Islet precursor cell (in vitro differentiated cells): ENCODE results near the gene MMD2.
"Not testable (repeated sequence)": the region's sequence is repeated elsewhere in the genome, so short reads cannot be mapped to it uniquely, and the experiment has no call there.

Experiments
- DNase-seq: peaks from one replicate; pipeline ENCODE4 v3.0.0-alpha.2; 2018

The MMD2 gene

GRCh38 chr7:4893188-4893587 lies 65.8 kb downstream of the MMD2 start:
- not testable (repeated sequence) for DNase-seq

- DNase-seq = not testable (repeated sequence)
These were observed 67.5 kb downstream of the MMD2 start for GRCh38 chr7:4891522-4891921.

- DNase-seq = no peak
These were observed 69.3 kb downstream of the MMD2 start for GRCh38 chr7:4889682-4890081.

DNA sequence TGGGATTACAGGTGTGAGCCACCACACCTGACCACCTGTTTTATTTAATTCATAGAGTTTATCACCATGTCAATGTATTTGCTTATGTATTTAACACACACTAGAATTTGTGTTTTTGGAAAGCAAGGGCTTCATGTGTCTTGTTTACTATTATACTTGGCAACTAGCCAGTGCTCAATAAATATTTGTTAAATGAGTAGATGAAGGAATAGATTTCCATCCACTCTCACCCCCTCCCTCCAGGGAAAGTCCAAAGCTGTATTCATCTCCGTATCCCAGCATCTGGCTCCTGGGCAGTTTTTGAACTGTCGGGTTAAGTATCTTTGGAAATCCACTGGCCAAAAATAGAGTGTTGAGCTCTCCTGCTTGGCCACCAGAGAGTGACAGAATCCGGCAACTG lies 70.8 kb downstream of the MMD2 start:
- no peak for DNase-seq

DNA sequence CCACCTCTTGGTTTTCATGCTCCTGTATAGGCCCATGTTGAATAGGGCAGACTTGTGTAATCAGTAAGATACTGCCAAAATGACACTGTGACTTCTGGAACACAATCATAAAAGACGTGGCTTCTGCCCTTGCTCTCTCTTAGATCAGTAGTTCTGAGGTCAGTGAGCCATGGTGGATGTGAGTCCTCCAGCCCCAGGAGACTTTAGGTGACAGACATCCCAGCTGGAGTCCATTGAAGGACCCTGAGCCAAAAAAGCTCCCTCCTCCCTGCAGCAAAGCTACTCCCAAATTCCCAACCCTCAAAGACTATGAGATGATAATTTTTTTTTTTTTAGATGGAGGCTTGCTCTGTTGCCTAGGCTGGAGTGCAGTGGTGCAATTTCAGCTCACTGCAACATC lies 72.3 kb downstream of the MMD2 start:
- DNase-seq = no peak

- DNase-seq = no peak
These were observed 73.6 kb downstream of the MMD2 start for GRCh38 chr7:4885317-4885807.

DNA sequence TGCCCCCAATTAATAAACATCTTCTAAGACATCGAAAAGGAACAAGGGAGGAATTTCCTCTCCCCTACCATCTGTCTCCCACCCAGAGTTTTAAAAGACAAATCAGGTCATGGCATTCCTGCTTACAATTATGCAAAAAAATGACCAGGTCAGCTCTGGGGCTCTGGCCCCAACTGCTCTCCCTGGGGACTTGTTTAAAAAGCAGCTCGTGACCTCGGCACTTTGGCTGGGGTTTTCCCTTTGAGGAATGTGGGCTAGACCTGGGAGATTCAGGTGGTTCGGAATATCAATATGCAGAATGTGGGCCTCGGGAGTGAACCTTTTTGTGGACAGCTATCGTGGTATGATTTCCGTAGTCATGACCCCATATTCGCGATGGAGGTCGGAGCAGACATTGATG lies 74.8 kb downstream of the MMD2 start:
- no peak for DNase-seq

GRCh38 chr7:4883372-4884144 lies 75.4 kb downstream of the MMD2 start, which contains the start of gene RADIL:
RADIL (minus strand) TSS chr7:4883716; CDS start chr7:4878139, 5,577 bp downstream.
- DNase-seq = peak; percentile 94

DNA sequence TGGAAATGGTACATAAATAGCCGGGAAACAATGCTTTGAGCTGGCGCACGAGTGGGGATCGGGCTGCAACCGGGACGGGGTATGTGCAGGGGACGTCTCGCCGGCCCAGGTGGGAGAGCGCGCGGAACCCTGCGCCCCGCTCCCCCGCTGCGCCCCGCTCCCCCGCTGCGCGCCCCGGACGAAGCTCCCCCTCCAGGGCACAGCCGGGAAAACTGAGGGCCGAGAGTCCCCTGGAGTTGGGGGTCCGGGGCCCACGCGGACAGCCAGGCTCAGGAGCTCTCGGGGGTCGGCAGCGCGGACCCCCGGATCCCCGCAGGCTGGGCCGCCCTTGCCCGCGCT lies 76.0 kb downstream of the MMD2 start:
- DNase-seq = no peak

DNA sequence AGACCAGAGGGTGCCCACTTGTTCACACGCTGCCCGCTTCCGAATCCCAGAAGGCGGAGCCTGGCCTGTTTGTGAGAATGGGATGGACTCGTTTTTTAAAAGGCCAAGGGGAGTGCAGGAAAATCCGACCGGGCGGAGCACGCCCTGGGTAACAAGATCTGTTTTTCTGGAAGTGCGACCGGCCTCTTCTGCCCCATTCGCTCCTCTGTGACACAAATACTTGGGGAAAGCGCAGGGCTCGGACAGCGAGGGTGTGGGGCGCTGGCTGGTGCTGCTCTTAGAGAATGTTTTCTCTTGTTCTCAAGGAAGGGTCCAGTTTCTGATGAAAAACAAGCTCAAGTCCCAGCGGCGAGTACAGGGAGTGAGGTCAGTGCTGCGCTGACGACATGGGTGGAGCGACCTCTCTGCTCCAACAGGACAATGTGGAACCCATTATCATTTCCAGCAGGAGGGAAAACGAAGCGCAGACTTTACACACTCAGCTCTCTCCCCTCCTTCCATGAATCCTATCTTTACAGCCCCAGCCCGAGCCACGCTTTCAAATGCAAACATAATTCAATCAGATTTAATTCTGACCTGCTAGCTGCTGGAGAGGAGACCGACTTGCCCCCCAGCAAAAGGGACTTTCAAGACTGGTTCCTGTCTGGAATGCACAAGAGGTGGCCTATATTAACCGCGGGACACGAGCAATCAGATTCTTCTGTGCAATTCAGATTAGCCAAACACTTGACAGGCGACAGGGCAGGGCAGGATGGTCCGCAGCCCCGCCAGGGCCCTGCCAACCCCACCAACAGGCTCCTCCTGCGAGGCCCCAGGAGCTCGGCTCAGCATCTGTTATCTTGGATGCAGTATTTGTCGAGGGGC lies 76.6 kb downstream of the MMD2 start:
- peak; percentile 84 for DNase-seq

- no peak for DNase-seq
These were observed 78.8 kb downstream of the MMD2 start for GRCh38 chr7:4880218-4880617.

DNA sequence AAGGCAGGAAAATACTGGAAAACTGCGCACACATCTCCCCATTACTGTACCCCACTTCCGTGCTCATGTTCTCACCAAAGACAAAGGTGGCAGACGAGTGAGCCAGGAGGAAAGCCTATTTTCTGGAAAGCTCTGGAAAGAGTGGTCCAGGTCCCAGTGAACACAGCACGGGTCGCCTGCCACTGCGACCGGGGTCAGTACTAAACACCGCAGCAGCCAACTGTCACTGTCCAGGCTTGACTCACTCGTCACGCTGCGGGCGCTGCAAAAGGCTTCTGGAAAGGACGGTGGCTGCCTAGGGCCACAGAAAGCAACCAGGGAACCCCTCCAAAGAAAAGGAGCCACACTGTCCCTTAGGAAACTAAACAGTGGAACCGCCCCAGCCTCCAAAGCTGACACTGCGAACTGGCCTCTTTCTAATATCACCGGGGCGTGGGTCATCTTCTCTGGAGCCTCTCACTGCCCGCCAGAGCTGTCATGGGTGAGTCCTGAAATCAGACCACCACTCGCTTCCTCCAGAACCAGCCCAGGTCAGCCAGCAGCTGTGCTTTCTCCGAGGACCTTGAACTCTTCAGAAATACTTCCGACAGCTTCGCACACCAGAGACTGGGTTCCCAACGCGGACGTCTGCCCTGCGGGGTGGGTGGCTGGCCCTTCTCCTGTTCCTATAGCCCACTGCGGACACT lies 79.4 kb downstream of the MMD2 start:
- DNase-seq = no peak

DNA sequence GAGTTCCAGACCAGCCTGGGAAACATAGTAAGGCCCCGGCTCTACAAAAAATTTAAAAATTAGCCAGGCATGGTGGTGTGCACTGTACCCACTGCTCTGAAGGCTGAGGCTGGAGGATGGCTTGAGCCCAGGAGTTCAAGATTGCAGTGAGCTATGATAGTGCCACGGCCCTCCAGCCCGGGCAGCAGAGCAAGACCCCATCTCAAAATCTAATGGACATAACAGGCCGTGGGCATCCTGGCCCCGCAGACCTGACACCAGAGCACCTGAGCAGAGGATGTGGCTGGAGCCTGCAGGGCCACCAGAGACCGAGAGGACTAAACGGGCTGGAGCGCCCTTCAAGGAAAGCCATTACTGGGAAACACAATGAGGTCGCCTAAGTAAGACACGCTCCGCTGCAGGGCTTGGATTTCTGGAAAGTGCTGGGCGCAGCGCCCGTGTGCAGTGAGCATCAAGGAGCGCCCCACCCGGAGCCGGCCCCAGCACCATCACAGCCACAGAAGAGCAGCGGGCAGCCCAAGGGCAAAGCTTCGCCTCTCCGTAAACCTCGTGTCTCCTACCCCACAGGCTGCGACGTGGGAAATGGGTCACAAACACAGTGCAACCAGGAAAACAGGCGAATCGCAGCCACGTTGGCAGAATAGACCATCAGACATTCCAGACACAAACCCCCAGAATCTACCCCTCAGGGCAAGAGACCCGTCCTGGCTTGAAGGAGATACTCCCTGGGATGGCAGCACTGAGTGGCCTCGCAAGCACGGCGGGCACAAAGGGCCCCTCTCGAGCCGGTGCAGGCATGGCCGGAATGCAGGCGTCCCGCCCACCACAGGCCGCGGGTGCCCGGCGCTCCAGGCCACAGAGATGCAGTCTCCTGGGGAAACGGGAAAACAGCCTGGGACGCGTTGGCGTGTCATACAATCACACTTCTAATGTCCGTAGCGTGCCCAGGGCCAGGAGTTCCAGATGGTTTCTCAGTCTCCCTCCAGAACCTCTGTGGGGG lies 80.4 kb downstream of the MMD2 start:
- no peak for DNase-seq

DNA sequence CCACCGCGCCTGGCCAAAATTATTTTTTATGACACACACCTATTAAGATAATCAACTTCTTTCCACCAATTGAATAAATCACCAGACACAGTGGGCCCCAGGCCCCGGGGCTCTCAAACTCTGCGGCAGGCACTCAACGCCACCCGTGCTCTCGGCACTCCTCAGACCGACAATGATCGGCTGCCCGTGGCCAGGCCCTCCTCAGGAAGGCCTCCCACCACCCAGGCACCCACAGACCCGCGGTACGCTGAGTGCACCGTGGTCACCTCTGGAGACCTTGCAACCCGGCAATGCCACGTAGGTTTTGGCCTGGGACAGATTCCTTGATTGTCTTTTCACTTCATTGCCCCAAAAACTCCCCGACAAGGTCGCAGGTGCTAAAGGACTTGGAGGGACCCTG lies 82.4 kb downstream of the MMD2 start:
- no peak for DNase-seq

- no peak for DNase-seq
These were observed 83.6 kb downstream of the MMD2 start for GRCh38 chr7:4875391-4875790.

DNA sequence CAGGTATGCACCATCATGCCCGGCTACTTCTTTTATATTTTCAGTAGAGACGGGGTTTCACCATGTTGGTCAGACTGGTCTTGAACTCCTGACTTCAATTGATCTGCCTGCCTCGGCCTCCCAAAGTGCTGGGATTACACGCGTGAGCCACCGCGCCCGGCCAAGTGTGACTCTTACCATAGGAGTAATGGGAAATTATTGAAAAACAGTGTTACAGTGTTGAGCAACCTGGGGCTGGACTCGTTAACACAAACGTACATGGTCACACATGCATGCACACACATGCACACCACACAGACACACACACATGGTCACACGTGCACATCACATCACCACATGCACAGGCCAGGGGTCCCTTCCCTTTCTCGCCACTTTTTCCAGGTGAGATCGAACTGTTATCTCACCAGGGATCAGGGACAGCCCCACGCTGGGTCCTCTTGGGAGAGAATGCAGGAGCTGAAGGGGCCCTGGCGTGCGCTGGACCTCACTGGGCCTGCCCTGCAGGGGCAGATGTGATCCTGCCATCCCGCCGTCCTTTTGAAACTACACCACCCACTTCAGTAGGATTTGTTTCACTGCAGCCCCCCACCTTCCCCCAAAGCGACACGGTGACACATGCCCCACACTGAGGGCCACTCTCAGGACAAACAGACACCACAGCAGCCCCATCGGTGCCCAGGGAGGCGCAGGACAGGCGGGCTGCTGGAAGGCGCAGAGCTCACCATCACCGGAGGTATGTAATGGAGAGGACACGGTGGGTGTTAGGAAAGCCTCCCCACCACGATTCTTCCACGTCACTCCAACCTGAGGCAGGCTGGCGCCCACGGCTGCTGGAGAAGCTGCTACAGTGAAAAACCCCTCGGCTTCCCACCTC lies 85.7 kb downstream of the MMD2 start:
- DNase-seq = no peak

GRCh38 chr7:4871930-4872675 lies 86.9 kb downstream of the MMD2 start:
- peak; percentile 90 for DNase-seq

DNA sequence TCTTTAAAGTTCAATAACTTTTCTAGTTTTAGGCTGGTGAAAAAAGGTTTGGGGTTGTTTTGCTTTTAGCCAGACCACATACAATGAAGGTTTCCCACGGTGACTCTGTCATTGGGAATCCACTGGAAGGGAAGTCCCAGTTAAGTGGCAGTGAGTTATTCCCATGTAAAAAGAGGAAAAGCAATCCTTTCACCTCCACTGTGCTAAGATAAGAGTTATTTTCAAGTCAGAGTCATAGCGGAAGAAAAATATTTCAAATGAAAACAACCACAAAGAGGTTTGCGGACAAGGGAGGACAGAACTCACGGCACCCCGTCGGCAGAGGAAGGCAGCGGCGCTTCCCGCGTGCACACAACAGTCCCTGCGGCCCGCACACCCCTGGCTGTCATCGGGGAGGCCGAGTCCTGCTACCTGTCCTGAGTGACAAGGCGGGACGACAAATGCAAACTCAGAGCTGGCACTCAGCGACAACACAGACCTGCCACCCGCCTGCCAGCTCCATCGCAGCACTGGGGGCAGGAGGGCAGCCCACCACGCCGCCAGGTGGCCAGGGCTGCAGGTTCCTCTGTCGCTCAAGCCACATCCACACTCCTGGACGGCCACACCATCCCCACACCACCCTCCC lies 87.8 kb downstream of the MMD2 start:
- no peak for DNase-seq

- no peak for DNase-seq
These were observed 90.5 kb downstream of the MMD2 start for GRCh38 chr7:4868493-4868892.
